ENCODE measurements around the gene AMZ1. TPM values are rescaled to one million over a fixed set of nuclear protein-coding genes. Genes with fewer than 3 reads are reported as not detected.

AMZ1 gene
- total and polyA plus RNA-seq, 7 donors, result under 0.01 to 1.4 (median 0.28) TPM; not detected in 3

- DNase-seq, result no peak
- no peak overlapping the region for H3K27ac ChIP-seq
- H3K4me1 ChIP-seq, result peaks cover 0 to 10% (median 0%) of the 10 kb centered on the region in 4 donors
- intact Hi-C loops (cut with DNase I), result no loop called here
- peaks cover 0 to 18% (median 6%) of the 10 kb centered on the region in 4 donors for H3K36me3 ChIP-seq
- no peak for TF ChIP-seq POLR2AphosphoS5 (IDR thresholded peaks at IDR 0.05)
- TF ChIP-seq EP300 (IDR thresholded peaks at IDR 0.05), result no peak
- TF ChIP-seq CTCF (IDR thresholded peaks at IDR 0.05), result no peak
- TF ChIP-seq POLR2A (IDR thresholded peaks at IDR 0.05), result no peak
- H3K4me3 ChIP-seq, result no peak overlapping the region
- H3K27me3 ChIP-seq, result no peaks in the 10 kb centered on the region
- WGBS, 2 donors, result 64 to 85% methylated on average over 33 of the region's 33 CpGs
- no peaks in the 10 kb centered on the region for H3K9me3 ChIP-seq
These were observed 25.5 kb upstream of the AMZ1 start for GRCh38 chr7:2662273-2663120.

GRCh38 chr7:2663121-2663886, 24.7 kb upstream of the AMZ1 start:
- WGBS, 2 donors, result 59 to 77% methylated on average over 30 of the region's 30 CpGs
- Histone ChIP-seq H3K27me3 (no peaks in the 10 kb centered on the region), H3K27ac (no peak overlapping the region), H3K4me1 (peaks cover 0 to 10% (median 0%) of the 10 kb centered on the region in 4 donors), H3K9me3 (no peaks in the 10 kb centered on the region), H3K36me3 (peaks cover 0 to 10% (median 4%) of the 10 kb centered on the region in 4 donors), H3K4me3 (no peak overlapping the region)
- TF ChIP-seq POLR2AphosphoS5 (IDR thresholded peaks at IDR 0.05), result peak in 2 of 4 donors; percentile 26 to 33
- no peak for TF ChIP-seq CTCF (IDR thresholded peaks at IDR 0.05)
- no peak for TF ChIP-seq EP300 (IDR thresholded peaks at IDR 0.05)
- TF ChIP-seq POLR2A (IDR thresholded peaks at IDR 0.05), result no peak
- DNase-seq, result peak; percentile 73
- intact Hi-C loops (cut with DNase I), result no loop called here

GRCh38 chr7:2663960-2664359, 24.0 kb upstream of the AMZ1 start:
- 43 to 75% methylated on average over 4 of the region's 4 CpGs for WGBS, 2 donors
- Histone ChIP-seq H3K27ac (no peak overlapping the region), H3K4me3 (no peak overlapping the region), H3K36me3 (peaks cover 0 to 5% (median 1%) of the 10 kb centered on the region in 4 donors), H3K9me3 (no peaks in the 10 kb centered on the region), H3K27me3 (no peaks in the 10 kb centered on the region), H3K4me1 (peaks cover 0 to 10% (median 0%) of the 10 kb centered on the region in 4 donors)
- intact Hi-C loops (cut with DNase I), result no loop called here
- DNase-seq, result no peak
- TF ChIP-seq POLR2AphosphoS5 (IDR thresholded peaks at IDR 0.05) (no peak), CTCF (IDR thresholded peaks at IDR 0.05) (no peak), EP300 (IDR thresholded peaks at IDR 0.05) (no peak), POLR2A (IDR thresholded peaks at IDR 0.05) (no peak)

- TF ChIP-seq POLR2AphosphoS5 (IDR thresholded peaks at IDR 0.05) (no peak), EP300 (IDR thresholded peaks at IDR 0.05) (no peak), CTCF (IDR thresholded peaks at IDR 0.05) (no peak), POLR2A (IDR thresholded peaks at IDR 0.05) (no peak)
- Histone ChIP-seq H3K4me1 (peaks cover 0 to 10% (median 0%) of the 10 kb centered on the region in 4 donors), H3K4me3 (no peak overlapping the region), H3K27me3 (peaks cover 0 to 6% (median 0%) of the 10 kb centered on the region in 3 donors), H3K27ac (no peak overlapping the region), H3K9me3 (no peaks in the 10 kb centered on the region), H3K36me3 (peaks cover 0 to 5% (median 0%) of the 10 kb centered on the region in 4 donors)
- intact Hi-C loops (cut with DNase I), result no loop called here
- WGBS, 2 donors, result 56 to 72% methylated on average over 33 of the region's 33 CpGs
- no peak for DNase-seq
These were observed 22.6 kb upstream of the AMZ1 start for GRCh38 chr7:2665359-2665791.

Data from sigmoid colon (tissue), 7 donors.